ENCODE results near the gene DND1. TPM values are rescaled to one million over a fixed set of nuclear protein-coding genes. Genes with fewer than 3 reads are reported as not detected.

Gene DND1
- total and polyA plus RNA-seq, 3 donors from 2014 or later, result 21.8 to 47.2 (median 31.8) TPM

GRCh38 chr5:140678993-140679392, 5.6 kb upstream of the DND1 start:
- 96 to 98% methylated on average over 7 of the region's 7 CpGs for WGBS, 2 donors
- no peaks in the 10 kb centered on the region for H3K9me3 ChIP-seq
- TF ChIP-seq POLR2A (IDR thresholded peaks at IDR 0.05) (no peak), CTCF (IDR thresholded peaks at IDR 0.05) (no peak)
- DNase-seq, result no peak
- H3K36me3 ChIP-seq (ENCODE audit: low read depth, missing control alignments), result no peaks in the 10 kb centered on the region
- intact Hi-C loops (cut with DNase I; ENCODE audit: low total_unique reads), result no loop called here
- H3K4me3 ChIP-seq, result no peak overlapping the region
- no peaks in the 10 kb centered on the region for H3K27me3 ChIP-seq
- H3K4me1 ChIP-seq, result no peaks in the 10 kb centered on the region
- H3K27ac ChIP-seq, result no peak overlapping the region

GRCh38 chr5:140677947-140678346, 4.6 kb upstream of the DND1 start:
- WGBS, 2 donors, result 87 to 94% methylated on average over 3 of the region's 3 CpGs
- Histone ChIP-seq H3K27ac (no peak overlapping the region), H3K4me3 (no peak overlapping the region), H3K9me3 (no peaks in the 10 kb centered on the region), H3K36me3 (ENCODE audit: low read depth, missing control alignments) (no peaks in the 10 kb centered on the region), H3K4me1 (no peaks in the 10 kb centered on the region), H3K27me3 (no peaks in the 10 kb centered on the region)
- intact Hi-C loops (cut with DNase I; ENCODE audit: low total_unique reads), result no loop called here
- DNase-seq, result no peak
- TF ChIP-seq POLR2A (IDR thresholded peaks at IDR 0.05), result no peak
- no peak for TF ChIP-seq CTCF (IDR thresholded peaks at IDR 0.05)

- Histone ChIP-seq H3K4me1 (no peaks in the 10 kb centered on the region), H3K9me3 (no peaks in the 10 kb centered on the region), H3K36me3 (ENCODE audit: low read depth, missing control alignments) (no peaks in the 10 kb centered on the region), H3K4me3 (no peak overlapping the region), H3K27me3 (no peaks in the 10 kb centered on the region), H3K27ac (no peak overlapping the region)
- 92 to 93% methylated on average over 4 of the region's 4 CpGs for WGBS, 2 donors
- TF ChIP-seq POLR2A (IDR thresholded peaks at IDR 0.05) (no peak), CTCF (IDR thresholded peaks at IDR 0.05) (no peak)
- intact Hi-C loops (cut with DNase I; ENCODE audit: low total_unique reads), result no loop called here
- no peak for DNase-seq
Measured at GRCh38 chr5:140674629-140675028, 1.3 kb upstream of the DND1 start.

- Histone ChIP-seq H3K27ac (no peak overlapping the region), H3K4me1 (no peaks in the 10 kb centered on the region), H3K9me3 (no peaks in the 10 kb centered on the region), H3K27me3 (no peaks in the 10 kb centered on the region), H3K36me3 (ENCODE audit: low read depth, missing control alignments) (no peaks in the 10 kb centered on the region), H3K4me3 (peak overlapping the region in 1 of 2 donors; percentile 38)
- intact Hi-C loops (cut with DNase I; ENCODE audit: low total_unique reads), result no loop called here
- WGBS, 2 donors, result 78 to 80% methylated on average over 2 of the region's 2 CpGs
- no peak for DNase-seq
- TF ChIP-seq POLR2A (IDR thresholded peaks at IDR 0.05) (no peak), CTCF (IDR thresholded peaks at IDR 0.05) (no peak)
Measured at GRCh38 chr5:140674211-140674610, 835 bp upstream of the DND1 start.

- no peaks in the 10 kb centered on the region for H3K4me1 ChIP-seq
- intact Hi-C loops (cut with DNase I; ENCODE audit: low total_unique reads), result no loop called here
- peak overlapping the region; percentile 38 to 39 for H3K4me3 ChIP-seq
- 46 to 61% methylated on average over 15 to 70 of the region's 70 CpGs for WGBS, 2 donors
- no peaks in the 10 kb centered on the region for H3K9me3 ChIP-seq
- DNase-seq, result peak; percentile 41
- H3K27me3 ChIP-seq, result no peaks in the 10 kb centered on the region
- no peaks in the 10 kb centered on the region for H3K36me3 ChIP-seq (ENCODE audit: low read depth, missing control alignments)
- no peak overlapping the region for H3K27ac ChIP-seq
- TF ChIP-seq CTCF (IDR thresholded peaks at IDR 0.05) (no peak), POLR2A (IDR thresholded peaks at IDR 0.05) (no peak)
Measured at GRCh38 chr5:140672455-140673186, 755 bp downstream of the DND1 start.
